Measurements from ENCODE around the gene UBL3. TPM values are rescaled to one million over a fixed set of nuclear protein-coding genes. Genes with fewer than 3 reads are reported as not detected.

The UBL3 gene
- total and polyA plus RNA-seq, 10 of the 15 experiments (the other 5 are each of a cell fraction or from before 2014, with no cell fraction given), result 5.5 to 13.7 (median 10.6) TPM

GRCh38 chr13:29718694-29719093 is 131.7 kb downstream of the UBL3 start:
- ChIA-PET SMC1A (ENCODE audit: uncharacterized antibody, unreplicated experiment) (no interaction called here), RAD21 (ENCODE audit: unreplicated experiment) (no interaction called here), CTCF (no interaction called here), POLR2A (no interaction called here)
- Histone ChIP-seq H3K36me3 (ENCODE audit: control insufficient read depth in 2 of 2, insufficient read depth in 2 of 2, low read length in 1 of 2) (no peaks in the 10 kb centered on the region), H3K9me3 (replicated peaks; ENCODE audit: control insufficient read depth, insufficient read depth, low read length) (no peaks in the 10 kb centered on the region; the same call in 2 of the 3 replicates), H3K27ac (ENCODE audit: control insufficient read depth, insufficient read depth) (no peak overlapping the region), H3K79me2 (ENCODE audit: control insufficient read depth, insufficient read depth, low read length) (no peaks in the 10 kb centered on the region), H3K4me1 (ENCODE audit: control insufficient read depth, insufficient read depth, low read length) (no peaks in the 10 kb centered on the region), H3K9ac (ENCODE audit: control insufficient read depth, insufficient read depth, low read length) (no peak overlapping the region), H4K20me1 (ENCODE audit: control insufficient read depth, insufficient read depth) (no peaks in the 10 kb centered on the region), H3K27me3 (replicated peaks in 1 of 2; ENCODE audit: control insufficient read depth in 2 of 2, insufficient read depth in 2 of 2, low read length in 1 of 2) (no peaks in the 10 kb centered on the region; a peak in 1 of 4 replicates), H3K4me2 (ENCODE audit: control insufficient read depth, insufficient read depth) (no peak overlapping the region), H2AFZ (ENCODE audit: control insufficient read depth, low read depth, low read length) (no peak overlapping the region), H3K4me3 (no peak overlapping the region)
- intact Hi-C loops (cut with micrococcal nuclease; ENCODE audit: unreplicated experiment) (no loop called here), in situ Hi-C loops (cut with MboI) (no loop called here)
- FAIRE-seq (no peak), ATAC-seq (no peak), DNase-seq (ENCODE audit: low read depth, low spot score) (no peak)
- no TSS peak for BruUV-seq (replicated peaks)
- 80% methylated on average over 1 of the region's 1 CpG for WGBS (ENCODE audit: insufficient coverage, insufficient replicate concordance, low lambda C conversion rate, missing lambda C conversion rate)
- TF ChIP-seq ZZZ3 (IDR thresholded peaks at IDR 0.05; ENCODE audit: control insufficient read depth, insufficient read length, low read depth), result no peak
- TF ChIP-seq ASH2L (IDR thresholded peaks at IDR 0.05; ENCODE audit: borderline replicate concordance, low read depth), result no peak
- no peak for TF ChIP-seq MYB (IDR thresholded peaks at IDR 0.05; ENCODE audit: borderline replicate concordance, low read depth, low read length)
- TF ChIP-seq CBX5 (IDR thresholded peaks at IDR 0.05; ENCODE audit: low read depth), result no peak
- no peak for TF ChIP-seq ATF7 (IDR thresholded peaks at IDR 0.05; ENCODE audit: low read depth)
- no peak for TF ChIP-seq ZSCAN29 (IDR thresholded peaks at IDR 0.05)
- TF ChIP-seq NKRF (conservative IDR thresholded peaks at IDR 0.05), result no peak
- TF ChIP-seq ZNF274 (IDR thresholded peaks at IDR 0.05; ENCODE audit: insufficient read depth, insufficient read length), result no peak
- no peak for TF ChIP-seq NFIC (IDR thresholded peaks at IDR 0.05; ENCODE audit: low read depth, low read length)
- no peak for TF ChIP-seq ESRRA (IDR thresholded peaks at IDR 0.05; ENCODE audit: low read length)
- TF ChIP-seq EGR1 (IDR thresholded peaks at IDR 0.05; ENCODE audit: borderline replicate concordance in 1 of 2, low read depth in 2 of 2, low read length in 2 of 2), result no peak
- TF ChIP-seq HCFC1 (IDR thresholded peaks at IDR 0.05; ENCODE audit: low read length), result no peak
- TF ChIP-seq POLR2A (IDR thresholded peaks at IDR 0.05; ENCODE audit: low read depth, low read length), result no peak
- TF ChIP-seq SMAD5 (IDR thresholded peaks at IDR 0.05; ENCODE audit: low read depth), result no peak
- TF ChIP-seq RELA (IDR thresholded peaks at IDR 0.05; ENCODE audit: borderline replicate concordance, partially characterized antibody), result no peak
- TF ChIP-seq RELB (IDR thresholded peaks at IDR 0.05; ENCODE audit: low read depth), result no peak
- no peak for TF ChIP-seq IKZF2 (IDR thresholded peaks at IDR 0.05)
- no peak for TF ChIP-seq PAX5 (IDR thresholded peaks at IDR 0.05; ENCODE audit: borderline replicate concordance, low read depth, low read length)
- no peak for TF ChIP-seq TBL1XR1 (IDR thresholded peaks at IDR 0.05; ENCODE audit: low read depth, low read length)
- no peak for TF ChIP-seq KDM1A (IDR thresholded peaks at IDR 0.05; ENCODE audit: borderline replicate concordance)
